ENCODE measurements around the gene ARSI. TPM values are rescaled to one million over a fixed set of nuclear protein-coding genes. Genes with fewer than 3 reads are reported as not detected.

The ARSI gene
- total RNA-seq, 5 donors from 2014 or later (not counting 1 experiment from before 2014, with no cell fraction given) = 0.09 TPM; not detected in 4

- Histone ChIP-seq H3K9me3 (no peaks in the 10 kb centered on the region), H3K36me3 (ENCODE audit: control insufficient read depth in 2 of 2, extremely low read depth in 1 of 2, insufficient read depth in 1 of 2, low read length in 1 of 2) (no peaks in the 10 kb centered on the region), H3K4me3 (ENCODE audit: control insufficient read depth in 1 of 2, extremely low read depth in 1 of 2, low read length in 1 of 2) (no peak overlapping the region), H3K27ac (ENCODE audit: low read length) (no peak overlapping the region), H3K27me3 (replicated peaks in 1 of 2; ENCODE audit: control insufficient read depth in 2 of 2, extremely low read depth in 1 of 2, insufficient read depth in 2 of 2, low read length in 1 of 2) (peaks cover 0 to 11% of the 10 kb centered on the region in 2 experiments), H3K4me1 (ENCODE audit: control insufficient read depth in 1 of 2, extremely low read depth in 1 of 2, insufficient read depth in 2 of 2, low read length in 2 of 2) (peaks cover 0 to 8% of the 10 kb centered on the region in 2 experiments)
- no peak overlapping the region for H3K27ac Mint-ChIP-seq
- ATAC-seq (replicated peaks in 1 of 4) (no peak), DNase-seq (no peak)
- no peaks in the 10 kb centered on the region for H3K9me3 Mint-ChIP-seq
- CTCF ChIA-PET = interaction anchor here in 1 of 2 donors (0.7 kb wide), 1 partner anchor 1766 kb away, joined by 3 read pairs; no protein-coding TSS in a partner anchor
- peaks cover 0 to 4% of the 10 kb centered on the region in 2 donors for H3K27me3 Mint-ChIP-seq
- no peak overlapping the region for H3K4me3 Mint-ChIP-seq
- peaks cover 6 to 10% (median 7%) of the 10 kb centered on the region in 3 donors for H3K4me1 Mint-ChIP-seq
- POLR2A ChIA-PET = no interaction called here
- H3K36me3 Mint-ChIP-seq = no peaks in the 10 kb centered on the region
- 83% methylated on average over 1 of the region's 5 CpGs for WGBS (ENCODE audit: insufficient coverage)
Measured at GRCh38 chr5:150345716-150346115, 43.0 kb upstream of the ARSI start.

GRCh38 chr5:150343994-150344631 is 41.4 kb upstream of the ARSI start:
- Histone ChIP-seq H3K36me3 (ENCODE audit: control insufficient read depth in 2 of 2, extremely low read depth in 1 of 2, insufficient read depth in 1 of 2, low read length in 1 of 2) (no peaks in the 10 kb centered on the region), H3K4me1 (ENCODE audit: control insufficient read depth in 1 of 2, extremely low read depth in 1 of 2, insufficient read depth in 2 of 2, low read length in 2 of 2) (peaks cover 0 to 3% of the 10 kb centered on the region in 2 experiments), H3K4me3 (ENCODE audit: control insufficient read depth in 1 of 2, extremely low read depth in 1 of 2, low read length in 1 of 2) (no peak overlapping the region), H3K27ac (ENCODE audit: low read length) (no peak overlapping the region), H3K9me3 (no peaks in the 10 kb centered on the region), H3K27me3 (replicated peaks in 1 of 2; ENCODE audit: control insufficient read depth in 2 of 2, extremely low read depth in 1 of 2, insufficient read depth in 2 of 2, low read length in 1 of 2) (peaks cover 0 to 11% of the 10 kb centered on the region in 2 experiments)
- no peaks in the 10 kb centered on the region for H3K9me3 Mint-ChIP-seq
- no peak overlapping the region for H3K4me3 Mint-ChIP-seq
- peaks cover 0 to 4% of the 10 kb centered on the region in 2 donors for H3K27me3 Mint-ChIP-seq
- no peak for ATAC-seq (replicated peaks in 1 of 4)
- ChIA-PET POLR2A (no interaction called here), CTCF (no interaction called here)
- no peaks in the 10 kb centered on the region for H3K36me3 Mint-ChIP-seq
- WGBS (ENCODE audit: insufficient coverage) = 100% methylated on average over 3 of the region's 7 CpGs
- H3K27ac Mint-ChIP-seq = no peak overlapping the region
- H3K4me1 Mint-ChIP-seq = peaks cover 0 to 6% (median 4%) of the 10 kb centered on the region in 3 donors
- DNase-seq = no peak

GRCh38 chr5:150342583-150342982 is 39.9 kb upstream of the ARSI start:
- Mint-ChIP-seq H3K4me1 (peaks cover 0 to 6% (median 4%) of the 10 kb centered on the region in 3 donors), H3K9me3 (no peaks in the 10 kb centered on the region), H3K4me3 (no peak overlapping the region), H3K27ac (no peak overlapping the region), H3K27me3 (peaks cover 0 to 4% of the 10 kb centered on the region in 2 donors), H3K36me3 (no peaks in the 10 kb centered on the region)
- no peak overlapping the region for H3K27ac ChIP-seq (ENCODE audit: low read length)
- H3K27me3 ChIP-seq (replicated peaks in 1 of 2; ENCODE audit: control insufficient read depth in 2 of 2, extremely low read depth in 1 of 2, insufficient read depth in 2 of 2, low read length in 1 of 2) = peaks cover 0 to 11% of the 10 kb centered on the region in 2 experiments
- 66% methylated on average over 5 of the region's 5 CpGs for WGBS (ENCODE audit: insufficient coverage)
- peaks cover 0 to 3% of the 10 kb centered on the region in 2 experiments for H3K4me1 ChIP-seq (ENCODE audit: control insufficient read depth in 1 of 2, extremely low read depth in 1 of 2, insufficient read depth in 2 of 2, low read length in 2 of 2)
- POLR2A ChIA-PET = interaction anchor here in 1 of 2 donors (0.7 kb wide), 1 partner anchor 719 kb away, joined by 5 read pairs; no protein-coding TSS in a partner anchor
- DNase-seq = no peak
- CTCF ChIA-PET = no interaction called here
- no peaks in the 10 kb centered on the region for H3K9me3 ChIP-seq
- H3K36me3 ChIP-seq (ENCODE audit: control insufficient read depth in 2 of 2, extremely low read depth in 1 of 2, insufficient read depth in 1 of 2, low read length in 1 of 2) = no peaks in the 10 kb centered on the region
- H3K4me3 ChIP-seq (ENCODE audit: control insufficient read depth in 1 of 2, extremely low read depth in 1 of 2, low read length in 1 of 2) = no peak overlapping the region
- ATAC-seq (replicated peaks in 1 of 4) = no peak

- H3K27ac Mint-ChIP-seq = no peak overlapping the region
- CTCF ChIA-PET = no interaction called here
Measured at GRCh38 chr5:150341989-150342388, 39.3 kb upstream of the ARSI start.

GRCh38 chr5:150341331-150341730 is 38.6 kb upstream of the ARSI start:
- no peak overlapping the region for H3K27ac ChIP-seq (ENCODE audit: low read length)
- POLR2A ChIA-PET = no interaction called here

More at GRCh38 chr5:150341989-150342388, 39.3 kb upstream of the ARSI start:
- Histone ChIP-seq H3K27me3 (replicated peaks in 1 of 2; ENCODE audit: control insufficient read depth in 2 of 2, extremely low read depth in 1 of 2, insufficient read depth in 2 of 2, low read length in 1 of 2) (peaks cover 0 to 11% of the 10 kb centered on the region in 2 experiments), H3K4me3 (ENCODE audit: control insufficient read depth in 1 of 2, extremely low read depth in 1 of 2, low read length in 1 of 2) (no peak overlapping the region), H3K36me3 (ENCODE audit: control insufficient read depth in 2 of 2, extremely low read depth in 1 of 2, insufficient read depth in 1 of 2, low read length in 1 of 2) (no peaks in the 10 kb centered on the region), H3K4me1 (ENCODE audit: control insufficient read depth in 1 of 2, extremely low read depth in 1 of 2, insufficient read depth in 2 of 2, low read length in 2 of 2) (peaks cover 0 to 3% of the 10 kb centered on the region in 2 experiments), H3K9me3 (no peaks in the 10 kb centered on the region), H3K27ac (ENCODE audit: low read length) (no peak overlapping the region)
- H3K27me3 Mint-ChIP-seq = peaks cover 4% of the 10 kb centered on the region in 2 donors
- ATAC-seq (replicated peaks in 1 of 4) (no peak), DNase-seq (no peak)
- H3K9me3 Mint-ChIP-seq = no peaks in the 10 kb centered on the region
- no CpG with 5 or more reads among the region's 1 CpG for WGBS (ENCODE audit: insufficient coverage)
- POLR2A ChIA-PET = no interaction called here
- peaks cover 0 to 6% (median 4%) of the 10 kb centered on the region in 3 donors for H3K4me1 Mint-ChIP-seq
- H3K4me3 Mint-ChIP-seq = no peak overlapping the region
- H3K36me3 Mint-ChIP-seq = no peaks in the 10 kb centered on the region

GRCh38 chr5:150340614-150341255 is 38.0 kb upstream of the ARSI start:
- peaks cover 0 to 6% (median 4%) of the 10 kb centered on the region in 3 donors for H3K4me1 Mint-ChIP-seq
- peaks cover 0 to 6% of the 10 kb centered on the region in 2 experiments for H3K27me3 ChIP-seq (replicated peaks in 1 of 2; ENCODE audit: control insufficient read depth in 2 of 2, extremely low read depth in 1 of 2, insufficient read depth in 2 of 2, low read length in 1 of 2)
- H3K27ac Mint-ChIP-seq = no peak overlapping the region
- H3K4me3 Mint-ChIP-seq = no peak overlapping the region
- POLR2A ChIA-PET = no interaction called here
- H3K36me3 Mint-ChIP-seq = no peaks in the 10 kb centered on the region
- no peaks in the 10 kb centered on the region for H3K9me3 ChIP-seq
- H3K27me3 Mint-ChIP-seq = peaks cover 4% of the 10 kb centered on the region in 2 donors
- H3K4me3 ChIP-seq (ENCODE audit: control insufficient read depth in 1 of 2, extremely low read depth in 1 of 2, low read length in 1 of 2) = no peak overlapping the region
- H3K27ac ChIP-seq (ENCODE audit: low read length) = no peak overlapping the region
- H3K4me1 ChIP-seq (ENCODE audit: control insufficient read depth in 1 of 2, extremely low read depth in 1 of 2, insufficient read depth in 2 of 2, low read length in 2 of 2) = peaks cover 0 to 3% of the 10 kb centered on the region in 2 experiments
- CTCF ChIA-PET = interaction anchor here in 1 of 2 donors (0.9 kb wide), 1 partner anchor 11 kb away, joined by 6 read pairs; no protein-coding TSS in a partner anchor
- no peaks in the 10 kb centered on the region for H3K9me3 Mint-ChIP-seq
- no peaks in the 10 kb centered on the region for H3K36me3 ChIP-seq (ENCODE audit: control insufficient read depth in 2 of 2, extremely low read depth in 1 of 2, insufficient read depth in 1 of 2, low read length in 1 of 2)
- DNase-seq = no peak
- ATAC-seq (replicated peaks in 1 of 4) = no peak
- 33% methylated on average over 3 of the region's 7 CpGs for WGBS (ENCODE audit: insufficient coverage)

More at GRCh38 chr5:150341331-150341730, 38.6 kb upstream of the ARSI start:
- Mint-ChIP-seq H3K4me3 (no peak overlapping the region), H3K27ac (no peak overlapping the region), H3K4me1 (peaks cover 0 to 6% (median 4%) of the 10 kb centered on the region in 3 donors), H3K9me3 (no peaks in the 10 kb centered on the region), H3K36me3 (no peaks in the 10 kb centered on the region), H3K27me3 (peaks cover 4% of the 10 kb centered on the region in 2 donors)
- Histone ChIP-seq H3K36me3 (ENCODE audit: control insufficient read depth in 2 of 2, extremely low read depth in 1 of 2, insufficient read depth in 1 of 2, low read length in 1 of 2) (no peaks in the 10 kb centered on the region), H3K4me3 (ENCODE audit: control insufficient read depth in 1 of 2, extremely low read depth in 1 of 2, low read length in 1 of 2) (no peak overlapping the region), H3K27me3 (replicated peaks in 1 of 2; ENCODE audit: control insufficient read depth in 2 of 2, extremely low read depth in 1 of 2, insufficient read depth in 2 of 2, low read length in 1 of 2) (peaks cover 0 to 7% of the 10 kb centered on the region in 2 experiments), H3K4me1 (ENCODE audit: control insufficient read depth in 1 of 2, extremely low read depth in 1 of 2, insufficient read depth in 2 of 2, low read length in 2 of 2) (peaks cover 0 to 3% of the 10 kb centered on the region in 2 experiments), H3K9me3 (no peaks in the 10 kb centered on the region)
- CTCF ChIA-PET = no interaction called here
- WGBS (ENCODE audit: insufficient coverage) = 88% methylated on average over 3 of the region's 4 CpGs
- DNase-seq = no peak
- ATAC-seq (replicated peaks in 1 of 4) = no peak
